Kidney (tissue), 14 donors: ENCODE results near the gene ESCO1. TPM values are rescaled to one million over a fixed set of nuclear protein-coding genes. Genes with fewer than 3 reads are reported as not detected.
"Not testable (repeated sequence)": the region's sequence is repeated elsewhere in the genome, so short reads cannot be mapped to it uniquely, and the experiment has no call there.

Experiments used
- DNase-seq, 5 donors: peaks; one replicate each; pipeline ENCODE4 v3.0.0-alpha.2; 2013 to 2020
- FAIRE-seq: peaks from 2 replicates; lab custom pipeline; 2012; peaks lifted over from hg19 to GRCh38; lab: Jason Lieb, UNC
- H3K27ac ChIP-seq, 2 donors: one replicate each; pipeline ENCODE4 v1.7.0; 2013; ENCODE audit warnings: low read depth in 2 of 2, low read length in 2 of 2, inconsistent platforms in 1 of 2
- H3K27me3 ChIP-seq: one replicate; pipeline ENCODE4 v1.7.1; 2013; ENCODE audit warnings: low read length, inconsistent platforms; ENCODE audit not compliant: control insufficient read depth, insufficient read depth
- H3K36me3 ChIP-seq, 3 donors: one replicate each; pipeline versions ENCODE4 v1.7.0 to v1.7.1; 2013; ENCODE audit warnings: low read length in 3 of 3, control low read depth in 1 of 3, inconsistent platforms in 1 of 3; ENCODE audit not compliant: insufficient read depth in 3 of 3, control insufficient read depth in 2 of 3
- H3K4me1 ChIP-seq, 3 donors: one replicate each; pipeline versions ENCODE4 v1.7.0 to v1.7.1; 2013; ENCODE audit warnings: low read length in 3 of 3, inconsistent platforms in 1 of 3, low read depth in 1 of 3; ENCODE audit not compliant: control insufficient read depth in 2 of 3, insufficient read depth in 2 of 3
- H3K4me3 ChIP-seq, 3 donors: one replicate each; pipeline versions ENCODE4 v1.7.0 to v1.8.1; 2013; ENCODE audit warnings: low read length in 3 of 3, control low read depth in 1 of 3, inconsistent platforms in 1 of 3
- H3K9ac ChIP-seq, 3 donors: one replicate each; pipeline versions ENCODE4 v1.7.0 to v1.7.1; 2013; ENCODE audit warnings: low read length in 3 of 3, control low read depth in 1 of 3, inconsistent platforms in 1 of 3
- H3K9me3 ChIP-seq, 3 donors: one replicate each; pipeline versions ENCODE4 v1.7.0 to v1.7.1; 2013; ENCODE audit warnings: low read length in 3 of 3, control low read depth in 1 of 3, inconsistent platforms in 1 of 3; ENCODE audit not compliant: control insufficient read depth in 2 of 3, insufficient read depth in 1 of 3
- CTCF ChIP-seq: IDR thresholded peaks from 3 replicates; pipeline ENCODE4 v1.5.1; 2012; ENCODE audit warnings: mild to moderate bottlenecking, moderate library complexity, borderline replicate concordance; ENCODE audit not compliant: insufficient read depth; ENCODE audit errors: extremely low read depth
- intact Hi-C: fragments of 100-400 bp; cut with DNase I; formaldehyde crosslinking; loops from one replicate; pipeline ENCODE4 v1.11.1; 2022
- polyA plus RNA-seq: library from polyadenylated mRNA; stranded (reverse); fragments of 350-450 nt; fragmentation: Illumina TruSeq; extraction: RNeasy Lipid Tissue Mini Kit (QIAGEN cat#74804); gene quantifications from one replicate; pipeline ENCODE4 v1.2.3, GENCODE V29; 2014; ENCODE audit warnings: low read depth, low replicate concordance; ENCODE audit not compliant: insufficient read depth
- total RNA-seq: library from RNA; stranded (reverse); fragmentation: NEBNext Ultra II Directional; extraction: Animal tissue kit (Norgen Biotek cat#: 25700); gene quantifications from one replicate; pipeline ENCODE4 v1.2.1, GENCODE V29; 2021
- donor health status: control.
- donor health status: control.
- donor health status: control.
- donor health status: control.
- donor health status: control.
- donor health status: DM: yes; HTN: yes; CAD: no.
- donor health status: Normal renal cell carcinoma (clear cell type).

The ESCO1 gene
- total and polyA plus RNA-seq, 2 donors from 2014 or later: 8.7 to 17.8 TPM

DNA sequence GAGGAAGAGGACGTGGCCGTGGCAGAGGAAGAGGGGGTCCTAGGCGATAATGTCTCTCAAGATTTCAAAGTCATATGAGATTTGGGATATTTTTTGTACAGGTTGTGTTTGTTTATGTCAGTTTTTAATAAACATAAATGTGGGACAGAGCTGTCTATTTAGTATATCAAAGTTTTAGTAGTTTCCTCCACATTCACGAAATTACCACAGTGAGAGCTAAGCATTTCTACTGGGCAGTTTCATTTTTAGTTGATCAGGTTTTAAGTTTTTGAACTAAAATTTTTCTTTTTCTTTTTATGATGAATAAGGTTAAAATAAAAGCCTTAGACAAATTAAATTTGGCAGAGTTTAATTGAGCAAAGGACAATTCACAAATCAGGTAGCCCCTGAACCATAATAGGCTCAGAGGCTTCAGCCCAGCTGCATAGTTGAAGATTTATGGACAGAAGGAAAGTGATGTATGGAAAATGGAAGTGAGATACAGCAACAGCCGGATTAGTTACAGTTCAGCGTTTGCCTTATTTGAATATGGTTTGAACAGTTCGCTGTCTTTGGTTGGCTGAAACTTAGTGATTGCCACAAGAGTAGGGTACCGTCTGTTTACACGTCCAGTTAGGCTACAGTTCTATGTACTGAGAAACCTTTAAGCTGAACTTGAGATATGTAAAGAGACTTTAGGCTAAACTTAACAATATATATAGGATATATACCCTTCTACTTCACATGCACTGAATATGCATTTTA, 28.8 kb upstream of the ESCO1 start:
- H3K36me3 ChIP-seq: peaks cover 3 to 8% (median 7%) of the 10 kb centered on the region in 3 donors

DNA sequence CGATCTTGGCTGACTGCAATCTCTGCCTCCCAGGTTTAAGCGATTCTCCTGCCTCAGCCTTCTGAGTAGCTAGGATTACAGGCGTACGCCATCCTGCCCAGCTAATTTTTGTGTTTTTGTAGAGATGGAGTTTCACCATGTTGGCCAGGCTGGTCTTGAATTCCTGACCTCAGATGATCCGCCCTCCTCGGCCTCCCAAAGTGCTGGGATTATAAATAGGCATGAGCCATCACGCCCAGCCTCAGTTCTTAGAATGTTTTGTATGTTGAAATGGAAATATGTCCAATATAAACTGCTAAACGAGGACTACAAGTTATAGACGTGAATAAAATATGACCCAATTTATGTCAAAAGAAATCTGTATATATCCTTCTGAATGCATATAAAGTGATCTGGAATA, 21.1 kb upstream of the ESCO1 start:
- H3K36me3 ChIP-seq, FAIRE-seq, H3K9me3 ChIP-seq: not testable (repeated sequence)

More for the DNA sequence above, 28.8 kb upstream of the ESCO1 start:
- no peak for DNase-seq
- intact Hi-C loops: no loop called here
- FAIRE-seq: no peak
- Histone ChIP-seq H3K27ac (no peak overlapping the region), H3K9me3 (no peaks in the 10 kb centered on the region), H3K4me1 (no peaks in the 10 kb centered on the region), H3K9ac (no peak overlapping the region), H3K4me3 (no peak overlapping the region), H3K27me3 (no peaks in the 10 kb centered on the region)
- TF ChIP-seq CTCF: no peak

GRCh38 chr18:21612125-21613039, 11.9 kb upstream of the ESCO1 start, which contains the start of gene SNRPD1:
TSS of gene SNRPD1 (plus strand) at chr18:21612314. CDS start at chr18:21612430, 116 bp downstream.
- Histone ChIP-seq H3K9ac (peak within 1 kb of the TSS; percentile 54 to 85 (median 81)), H3K4me1 (peaks cover 0 to 4% (median 2%) of the 10 kb centered on the region in 3 donors), H3K27ac (peak within 1 kb of the TSS; percentile 59 to 89), H3K36me3 (no peaks in the 10 kb centered on the region), H3K27me3 (no peaks in the 10 kb centered on the region), H3K9me3 (no peaks in the 10 kb centered on the region), H3K4me3 (peak within 1 kb of the TSS; percentile 81 to 91 (median 87))
- peak; percentile 94 for TF ChIP-seq CTCF
- intact Hi-C loops: no loop called here
- FAIRE-seq (no peak), DNase-seq (peak; percentile 93 to 97 (median 95))

More for the DNA sequence above, 21.1 kb upstream of the ESCO1 start:
- H3K9ac ChIP-seq, H3K27ac ChIP-seq, H3K4me1 ChIP-seq, intact Hi-C loops, DNase-seq, H3K27me3 ChIP-seq, H3K4me3 ChIP-seq: not testable (repeated sequence)

- intact Hi-C loops, DNase-seq, H3K4me1 ChIP-seq, H3K27me3 ChIP-seq, FAIRE-seq, H3K36me3 ChIP-seq, H3K9me3 ChIP-seq: not testable (repeated sequence)
- H3K4me3 ChIP-seq: peak overlapping the region; percentile 81 to 91 (median 87)
- H3K27ac ChIP-seq: peak overlapping the region in 1 of 2 donors; percentile 59
- H3K9ac ChIP-seq: peak overlapping the region in 2 of 3 donors; percentile 54 to 81
Observed at GRCh38 chr18:21611401-21612124, 11.1 kb upstream of the ESCO1 start.
